Progenitor cell of endocrine pancreas (in vitro differentiated cells): ENCODE measurements around the gene CRTC3. TPM values are rescaled to one million over a fixed set of nuclear protein-coding genes. Genes with fewer than 3 reads are reported as not detected.
A peak's percentile ranks its signal among the peaks of the same experiment; 100 is the strongest.

ENCODE experiments used
- DNase-seq: peaks from one replicate; pipeline ENCODE4 v3.0.0; 2021; ENCODE audit warnings: low spot score; ENCODE audit not compliant: unreplicated experiment
- H3K27ac Mint-ChIP-seq: 2 replicates; pipeline ENCODE4 v1.8.0; 2021; ENCODE audit warnings: mild to moderate bottlenecking, moderate library complexity, mixed read lengths
- H3K27me3 Mint-ChIP-seq: 2 replicates; pipeline ENCODE4 v1.8.0; 2021; ENCODE audit warnings: mixed read lengths
- H3K36me3 Mint-ChIP-seq: 2 replicates; pipeline ENCODE4 v1.8.0; 2022; ENCODE audit warnings: mixed read lengths; ENCODE audit not compliant: insufficient read depth
- H3K4me1 Mint-ChIP-seq: 2 replicates; pipeline ENCODE4 v1.8.0; 2021; ENCODE audit warnings: low read depth, mixed read lengths
- H3K4me3 Mint-ChIP-seq: 2 replicates; pipeline ENCODE4 v1.8.0; 2021; ENCODE audit warnings: low read depth, mild to moderate bottlenecking, moderate library complexity, mixed read lengths
- H3K9me3 Mint-ChIP-seq: 2 replicates; pipeline ENCODE4 v1.8.0; 2021; ENCODE audit warnings: low read depth, mixed read lengths
- CTCF ChIP-seq: fragments of 200-600 bp; sonication (generic); IDR thresholded peaks from one replicate; pipeline ENCODE4 v1.5.0; 2021; ENCODE audit warnings: antibody characterized with exemption, mild to moderate bottlenecking; ENCODE audit not compliant: unreplicated experiment
- total RNA-seq: library from RNA; stranded (reverse); gene quantifications from 2 replicates; pipeline ENCODE4 v1.2.1, GENCODE V29; 2021

Gene CRTC3
- total RNA-seq, 1 donor from 2014 or later, result 34.6 TPM

- Mint-ChIP-seq H3K27ac (no peak overlapping the region), H3K4me3 (no peak overlapping the region), H3K4me1 (no peaks in the 10 kb centered on the region), H3K9me3 (peaks cover 3% of the 10 kb centered on the region), H3K27me3 (no peaks in the 10 kb centered on the region), H3K36me3 (peaks cover 2% of the 10 kb centered on the region)
- no peak for DNase-seq
- TF ChIP-seq CTCF, result no peak
Measured at GRCh38 chr15:90572893-90573292, 43.2 kb downstream of the CRTC3 start.

GRCh38 chr15:90576711-90577389, 47.1 kb downstream of the CRTC3 start:
- Mint-ChIP-seq H3K9me3 (peaks cover 3% of the 10 kb centered on the region), H3K4me3 (no peak overlapping the region), H3K27me3 (no peaks in the 10 kb centered on the region), H3K36me3 (peaks cover 2% of the 10 kb centered on the region), H3K27ac (no peak overlapping the region), H3K4me1 (no peaks in the 10 kb centered on the region)
- no peak for DNase-seq
- no peak for TF ChIP-seq CTCF

- DNase-seq, result no peak
- H3K9me3 Mint-ChIP-seq, result no peaks in the 10 kb centered on the region
- H3K27me3 Mint-ChIP-seq, result no peaks in the 10 kb centered on the region
- no peak overlapping the region for H3K4me3 Mint-ChIP-seq
- H3K36me3 Mint-ChIP-seq, result no peaks in the 10 kb centered on the region
- no peak overlapping the region for H3K27ac Mint-ChIP-seq
- H3K4me1 Mint-ChIP-seq, result no peaks in the 10 kb centered on the region
- no peak for TF ChIP-seq CTCF
Measured at GRCh38 chr15:90579213-90579612, 49.5 kb downstream of the CRTC3 start.

- Mint-ChIP-seq H3K27me3 (no peaks in the 10 kb centered on the region), H3K36me3 (no peaks in the 10 kb centered on the region), H3K4me1 (no peaks in the 10 kb centered on the region), H3K27ac (peak overlapping the region; percentile 61), H3K9me3 (no peaks in the 10 kb centered on the region), H3K4me3 (no peak overlapping the region)
- no peak for DNase-seq
- no peak for TF ChIP-seq CTCF
Measured at GRCh38 chr15:90580099-90580498, 50.4 kb downstream of the CRTC3 start.

- no peak for TF ChIP-seq CTCF
- no peaks in the 10 kb centered on the region for H3K9me3 Mint-ChIP-seq
- H3K27me3 Mint-ChIP-seq, result no peaks in the 10 kb centered on the region
- peak overlapping the region; percentile 61 for H3K27ac Mint-ChIP-seq
- no peaks in the 10 kb centered on the region for H3K36me3 Mint-ChIP-seq
- no peaks in the 10 kb centered on the region for H3K4me1 Mint-ChIP-seq
- H3K4me3 Mint-ChIP-seq, result no peak overlapping the region
- DNase-seq, result no peak
Measured at GRCh38 chr15:90580541-90580940, 50.8 kb downstream of the CRTC3 start.
